Measurements from ENCODE around the gene ARFGAP1.

- TF ChIP-seq, protein P1, sequence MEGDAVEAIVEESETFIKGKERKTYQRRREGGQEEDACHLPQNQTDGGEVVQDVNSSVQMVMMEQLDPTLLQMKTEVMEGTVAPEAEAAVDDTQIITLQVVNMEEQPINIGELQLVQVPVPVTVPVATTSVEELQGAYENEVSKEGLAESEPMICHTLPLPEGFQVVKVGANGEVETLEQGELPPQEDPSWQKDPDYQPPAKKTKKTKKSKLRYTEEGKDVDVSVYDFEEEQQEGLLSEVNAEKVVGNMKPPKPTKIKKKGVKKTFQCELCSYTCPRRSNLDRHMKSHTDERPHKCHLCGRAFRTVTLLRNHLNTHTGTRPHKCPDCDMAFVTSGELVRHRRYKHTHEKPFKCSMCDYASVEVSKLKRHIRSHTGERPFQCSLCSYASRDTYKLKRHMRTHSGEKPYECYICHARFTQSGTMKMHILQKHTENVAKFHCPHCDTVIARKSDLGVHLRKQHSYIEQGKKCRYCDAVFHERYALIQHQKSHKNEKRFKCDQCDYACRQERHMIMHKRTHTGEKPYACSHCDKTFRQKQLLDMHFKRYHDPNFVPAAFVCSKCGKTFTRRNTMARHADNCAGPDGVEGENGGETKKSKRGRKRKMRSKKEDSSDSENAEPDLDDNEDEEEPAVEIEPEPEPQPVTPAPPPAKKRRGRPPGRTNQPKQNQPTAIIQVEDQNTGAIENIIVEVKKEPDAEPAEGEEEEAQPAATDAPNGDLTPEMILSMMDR (IDR thresholded peaks at IDR 0.05), result no peak
- no peak for TF ChIP-seq POLR2A (IDR thresholded peaks at IDR 0.05)
Observed at GRCh38 chr20:63273059-63273579, 506 bp downstream of the ARFGAP1 start.
